ENCODE results near the gene HEPACAM.

Gene HEPACAM

DNA sequence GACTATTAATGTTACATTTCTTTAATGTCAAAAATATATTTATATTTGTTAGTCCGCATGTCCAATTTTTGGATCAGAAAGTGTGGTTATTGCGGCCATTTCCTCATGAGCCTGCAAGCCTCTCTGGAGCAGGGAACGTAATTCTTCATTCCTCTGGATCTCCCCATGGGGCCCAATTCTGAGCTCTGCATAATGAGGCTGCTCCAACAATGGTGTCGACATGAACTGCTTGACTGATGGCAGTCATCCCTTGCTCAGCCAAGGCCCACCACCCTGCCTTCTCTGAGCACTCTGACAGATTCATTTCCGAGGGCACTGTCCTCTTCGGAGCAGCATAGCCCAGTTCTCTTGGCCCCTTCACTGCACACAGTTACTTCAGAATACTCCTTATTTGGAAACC lies 3.1 kb upstream of the HEPACAM start:
- Histone ChIP-seq H3K4me2 (ENCODE audit: low read length, poor library complexity, severe bottlenecking) (no peak overlapping the region), H2AFZ (ENCODE audit: low read depth, low read length) (no peak overlapping the region), H4K8ac (ENCODE audit: low read length) (no peak overlapping the region), H3K9ac (ENCODE audit: low read length) (no peak overlapping the region), H3K4me1 (ENCODE audit: control insufficient read depth, insufficient read depth, low read depth, low read length) (peaks cover 4% of the 10 kb centered on the region), H3K27ac (ENCODE audit: low read length, poor library complexity, severe bottlenecking) (no peak overlapping the region), H4K91ac (ENCODE audit: low read length) (no peak overlapping the region), H3K14ac (ENCODE audit: low read length in 2 of 2) (no peak overlapping the region), H3K4me3 (ENCODE audit: insufficient read depth in 1 of 2, low read depth in 1 of 2, low read length in 2 of 2) (no peak overlapping the region), H3K23ac (ENCODE audit: low read length in 2 of 2) (no peak overlapping the region), H3K36me3 (ENCODE audit: control insufficient read depth in 1 of 2, insufficient read depth in 2 of 2, low read depth in 1 of 2, low read length in 2 of 2) (no peaks in the 10 kb centered on the region), H3K18ac (ENCODE audit: low read depth in 1 of 2, low read length in 2 of 2) (no peak overlapping the region), H2BK5ac (ENCODE audit: low read depth, low read length, poor library complexity, severe bottlenecking) (no peak overlapping the region), H3K27me3 (ENCODE audit: control insufficient read depth in 1 of 2, insufficient read depth in 1 of 2, low read length in 2 of 2) (no peaks in the 10 kb centered on the region), H2BK15ac (ENCODE audit: low read depth, poor library complexity, severe bottlenecking) (no peak overlapping the region), H2BK120ac (ENCODE audit: low read depth, low read length) (no peak overlapping the region), H3K79me1 (replicated peaks; ENCODE audit: low read length, poor library complexity, severe bottlenecking) (no peaks in the 10 kb centered on the region), H2BK12ac (ENCODE audit: low read length in 2 of 2) (no peak overlapping the region), H3K4ac (ENCODE audit: low read depth in 1 of 2, low read length in 2 of 2) (no peak overlapping the region), H3K9me3 (ENCODE audit: control insufficient read depth, low read length) (no peaks in the 10 kb centered on the region), H2AK5ac (ENCODE audit: low read length, severe bottlenecking) (no peak overlapping the region)
- WGBS: 84% methylated on average over 6 of the region's 6 CpGs
- DNase-seq: no peak

DNA sequence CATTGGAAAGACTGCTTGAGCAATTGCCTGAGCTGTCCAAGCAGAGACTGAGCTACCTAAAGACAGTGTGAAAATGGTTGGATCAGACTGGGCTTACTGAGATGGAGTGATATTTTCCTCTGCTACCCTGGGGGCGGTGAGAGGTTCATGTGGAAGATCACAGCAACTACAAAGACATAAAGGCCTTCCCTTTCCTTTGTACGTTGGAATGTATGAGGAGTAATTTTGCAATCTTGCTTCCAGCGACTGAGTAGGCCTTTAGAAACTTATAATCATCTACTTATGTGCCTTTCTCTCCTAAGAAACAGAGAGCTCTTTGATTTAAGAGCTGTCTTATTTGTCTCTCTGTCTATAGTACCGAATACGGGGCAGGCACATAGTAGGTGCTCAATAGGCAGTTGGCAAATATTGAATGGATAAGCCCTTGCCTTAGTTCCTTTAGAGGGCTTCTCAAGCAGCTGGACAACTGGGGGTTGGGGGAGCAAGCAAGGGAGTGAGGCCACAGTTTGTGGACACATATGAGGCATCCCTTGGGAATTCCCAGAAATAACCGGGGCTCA lies 2.4 kb upstream of the HEPACAM start:
- Histone ChIP-seq H2BK12ac (ENCODE audit: low read length in 2 of 2) (no peak overlapping the region), H2AFZ (ENCODE audit: low read depth, low read length) (no peak overlapping the region), H3K18ac (ENCODE audit: low read depth in 1 of 2, low read length in 2 of 2) (no peak overlapping the region), H3K4me2 (ENCODE audit: low read length, poor library complexity, severe bottlenecking) (no peak overlapping the region), H2AK5ac (ENCODE audit: low read length, severe bottlenecking) (no peak overlapping the region), H2BK120ac (ENCODE audit: low read depth, low read length) (no peak overlapping the region), H3K23ac (ENCODE audit: low read length in 2 of 2) (no peak overlapping the region), H4K8ac (ENCODE audit: low read length) (no peak overlapping the region), H3K79me1 (replicated peaks; ENCODE audit: low read length, poor library complexity, severe bottlenecking) (no peaks in the 10 kb centered on the region), H3K27me3 (ENCODE audit: control insufficient read depth in 1 of 2, insufficient read depth in 1 of 2, low read length in 2 of 2) (no peaks in the 10 kb centered on the region), H3K9ac (ENCODE audit: low read length) (no peak overlapping the region), H3K9me3 (ENCODE audit: control insufficient read depth, low read length) (no peaks in the 10 kb centered on the region), H3K36me3 (ENCODE audit: control insufficient read depth in 1 of 2, insufficient read depth in 2 of 2, low read depth in 1 of 2, low read length in 2 of 2) (no peaks in the 10 kb centered on the region), H4K91ac (ENCODE audit: low read length) (no peak overlapping the region), H3K4ac (ENCODE audit: low read depth in 1 of 2, low read length in 2 of 2) (no peak overlapping the region), H3K4me3 (ENCODE audit: insufficient read depth in 1 of 2, low read depth in 1 of 2, low read length in 2 of 2) (no peak overlapping the region), H2BK5ac (ENCODE audit: low read depth, low read length, poor library complexity, severe bottlenecking) (no peak overlapping the region), H3K4me1 (ENCODE audit: control insufficient read depth, insufficient read depth, low read depth, low read length) (peaks cover 4% of the 10 kb centered on the region), H2BK15ac (ENCODE audit: low read depth, poor library complexity, severe bottlenecking) (no peak overlapping the region), H3K27ac (ENCODE audit: low read length, poor library complexity, severe bottlenecking) (no peak overlapping the region), H3K14ac (ENCODE audit: low read length in 2 of 2) (no peak overlapping the region)
- DNase-seq: no peak
- 96% methylated on average over 3 of the region's 6 CpGs for WGBS

DNA sequence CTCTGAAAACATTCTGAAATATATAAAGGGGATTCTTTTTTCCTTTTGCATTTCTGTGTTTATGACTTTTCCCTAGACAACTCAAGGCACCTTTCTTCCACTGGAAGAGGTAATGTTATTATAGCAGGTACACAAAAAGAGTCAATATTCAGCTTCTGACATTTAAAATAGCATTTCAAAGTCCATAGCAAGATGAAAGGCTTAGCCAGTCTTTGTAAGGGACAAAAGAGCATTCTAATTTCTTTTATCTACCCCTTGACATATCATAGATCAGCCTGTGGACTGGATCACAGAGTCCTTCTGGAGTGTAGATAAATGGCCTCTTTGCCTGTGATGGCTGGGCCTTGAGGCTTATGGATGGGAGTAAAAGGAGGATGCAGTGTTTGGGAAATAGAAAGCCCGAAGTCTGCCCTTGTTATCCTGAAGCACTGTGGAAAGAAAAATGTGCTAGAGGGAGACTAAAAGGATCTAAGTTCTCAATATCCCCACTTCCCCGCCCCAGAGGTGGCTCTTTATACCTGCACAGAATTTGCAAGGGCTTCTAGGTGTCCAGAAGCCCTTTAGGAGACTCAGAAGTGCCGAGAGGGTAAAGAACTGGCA lies 1.6 kb upstream of the HEPACAM start:
- Histone ChIP-seq H2BK15ac (ENCODE audit: low read depth, poor library complexity, severe bottlenecking) (no peak overlapping the region), H2BK120ac (ENCODE audit: low read depth, low read length) (no peak overlapping the region), H3K23ac (ENCODE audit: low read length in 2 of 2) (no peak overlapping the region), H2AFZ (ENCODE audit: low read depth, low read length) (no peak overlapping the region), H4K8ac (ENCODE audit: low read length) (no peak overlapping the region), H3K18ac (ENCODE audit: low read depth in 1 of 2, low read length in 2 of 2) (no peak overlapping the region), H3K36me3 (ENCODE audit: control insufficient read depth in 1 of 2, insufficient read depth in 2 of 2, low read depth in 1 of 2, low read length in 2 of 2) (no peaks in the 10 kb centered on the region), H3K9me3 (ENCODE audit: control insufficient read depth, low read length) (no peaks in the 10 kb centered on the region), H3K4me2 (ENCODE audit: low read length, poor library complexity, severe bottlenecking) (no peak overlapping the region), H3K4me3 (ENCODE audit: insufficient read depth in 1 of 2, low read depth in 1 of 2, low read length in 2 of 2) (no peak overlapping the region), H3K9ac (ENCODE audit: low read length) (no peak overlapping the region), H3K79me1 (replicated peaks; ENCODE audit: low read length, poor library complexity, severe bottlenecking) (no peaks in the 10 kb centered on the region), H3K4ac (ENCODE audit: low read depth in 1 of 2, low read length in 2 of 2) (no peak overlapping the region), H3K14ac (ENCODE audit: low read length in 2 of 2) (no peak overlapping the region), H2BK12ac (ENCODE audit: low read length in 2 of 2) (no peak overlapping the region), H3K4me1 (ENCODE audit: control insufficient read depth, insufficient read depth, low read depth, low read length) (peaks cover 4% of the 10 kb centered on the region), H4K91ac (ENCODE audit: low read length) (no peak overlapping the region), H3K27ac (ENCODE audit: low read length, poor library complexity, severe bottlenecking) (no peak overlapping the region), H2BK5ac (ENCODE audit: low read depth, low read length, poor library complexity, severe bottlenecking) (no peak overlapping the region), H3K27me3 (ENCODE audit: control insufficient read depth in 1 of 2, insufficient read depth in 1 of 2, low read length in 2 of 2) (no peaks in the 10 kb centered on the region), H2AK5ac (ENCODE audit: low read length, severe bottlenecking) (peak overlapping the region; percentile 22)
- DNase-seq: no peak
- WGBS: 86% methylated on average over 3 of the region's 3 CpGs

DNA sequence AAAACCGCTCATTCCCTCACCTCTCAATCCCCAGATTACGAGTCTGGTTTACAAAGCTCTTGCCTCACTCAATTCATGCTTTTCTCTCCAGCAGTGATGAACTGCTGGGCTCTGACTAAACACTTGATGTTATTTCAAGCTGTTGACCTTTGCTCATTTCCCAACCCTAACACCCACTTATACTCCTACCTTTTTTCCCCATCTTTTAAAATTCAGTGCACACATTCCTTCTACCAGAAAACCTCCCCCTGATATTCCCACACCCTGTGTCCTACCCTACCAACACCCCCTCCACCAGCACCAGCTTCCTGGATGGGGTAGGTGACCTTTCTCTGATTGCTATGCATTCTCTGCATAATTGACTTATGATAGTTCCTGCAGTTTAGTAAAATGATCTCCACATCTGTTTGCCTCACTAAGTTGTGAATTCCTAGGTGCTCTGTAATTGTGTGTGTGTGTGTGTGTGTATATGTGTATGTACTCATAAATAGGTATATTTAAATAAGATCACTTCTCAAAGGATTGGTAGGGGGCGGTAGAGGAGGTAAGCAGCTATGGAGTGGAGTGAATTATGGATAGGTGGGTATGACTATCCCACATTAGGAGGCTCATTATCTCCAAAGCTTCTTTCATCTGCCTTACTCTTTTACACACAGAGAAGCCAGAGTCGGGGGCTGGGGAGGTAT lies 842 bp downstream of the HEPACAM start:
- Histone ChIP-seq H3K79me1 (replicated peaks; ENCODE audit: low read length, poor library complexity, severe bottlenecking) (no peaks in the 10 kb centered on the region), H2BK5ac (ENCODE audit: low read depth, low read length, poor library complexity, severe bottlenecking) (no peak overlapping the region), H3K36me3 (ENCODE audit: control insufficient read depth in 1 of 2, insufficient read depth in 2 of 2, low read depth in 1 of 2, low read length in 2 of 2) (no peaks in the 10 kb centered on the region), H3K27me3 (ENCODE audit: control insufficient read depth in 1 of 2, insufficient read depth in 1 of 2, low read length in 2 of 2) (no peaks in the 10 kb centered on the region), H3K9ac (ENCODE audit: low read length) (peak overlapping the region; percentile 34), H2AFZ (ENCODE audit: low read depth, low read length) (no peak overlapping the region), H2BK12ac (ENCODE audit: low read length in 2 of 2) (no peak overlapping the region), H3K27ac (ENCODE audit: low read length, poor library complexity, severe bottlenecking) (peak overlapping the region; percentile 68), H4K8ac (ENCODE audit: low read length) (no peak overlapping the region), H3K9me3 (ENCODE audit: control insufficient read depth, low read length) (no peaks in the 10 kb centered on the region), H3K4me1 (ENCODE audit: control insufficient read depth, insufficient read depth, low read depth, low read length) (peaks cover 4% of the 10 kb centered on the region), H2BK120ac (ENCODE audit: low read depth, low read length) (no peak overlapping the region), H3K14ac (ENCODE audit: low read length in 2 of 2) (no peak overlapping the region), H2BK15ac (ENCODE audit: low read depth, poor library complexity, severe bottlenecking) (no peak overlapping the region), H3K18ac (ENCODE audit: low read depth in 1 of 2, low read length in 2 of 2) (no peak overlapping the region), H4K91ac (ENCODE audit: low read length) (no peak overlapping the region), H2AK5ac (ENCODE audit: low read length, severe bottlenecking) (peak overlapping the region; percentile 78), H3K4ac (ENCODE audit: low read depth in 1 of 2, low read length in 2 of 2) (no peak overlapping the region), H3K4me3 (ENCODE audit: insufficient read depth in 1 of 2, low read depth in 1 of 2, low read length in 2 of 2) (no peak overlapping the region), H3K23ac (ENCODE audit: low read length in 2 of 2) (no peak overlapping the region), H3K4me2 (ENCODE audit: low read length, poor library complexity, severe bottlenecking) (peak overlapping the region; percentile 38)
- 65% methylated on average over 3 of the region's 4 CpGs for WGBS
- DNase-seq: peak; percentile 54
